ENCODE results near the gene DSC1. TPM values are rescaled to one million over a fixed set of nuclear protein-coding genes. Genes with fewer than 3 reads are reported as not detected.

Gene DSC1
- total RNA-seq, 1 experiment from 2014 or later = not detected

DNA sequence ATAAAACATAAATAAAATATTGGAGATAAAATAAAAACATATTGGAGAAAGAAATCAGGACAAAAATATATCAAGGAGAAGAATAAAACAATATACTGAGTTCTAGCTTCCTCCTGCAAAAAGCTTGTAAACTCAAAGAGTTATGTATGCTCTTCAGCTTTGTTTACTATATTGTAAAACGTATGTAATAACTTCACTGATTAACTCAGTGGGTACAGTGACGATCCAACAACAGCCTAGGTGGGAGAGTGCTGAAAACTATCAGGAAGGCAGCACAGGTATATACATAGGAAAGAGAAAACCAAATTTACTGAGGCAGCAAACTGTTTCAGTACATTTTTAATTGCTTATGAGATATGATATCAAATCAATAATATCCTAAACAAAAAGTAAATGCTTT, 68.8 kb downstream of the DSC1 start:
- TF ChIP-seq, protein P1, sequence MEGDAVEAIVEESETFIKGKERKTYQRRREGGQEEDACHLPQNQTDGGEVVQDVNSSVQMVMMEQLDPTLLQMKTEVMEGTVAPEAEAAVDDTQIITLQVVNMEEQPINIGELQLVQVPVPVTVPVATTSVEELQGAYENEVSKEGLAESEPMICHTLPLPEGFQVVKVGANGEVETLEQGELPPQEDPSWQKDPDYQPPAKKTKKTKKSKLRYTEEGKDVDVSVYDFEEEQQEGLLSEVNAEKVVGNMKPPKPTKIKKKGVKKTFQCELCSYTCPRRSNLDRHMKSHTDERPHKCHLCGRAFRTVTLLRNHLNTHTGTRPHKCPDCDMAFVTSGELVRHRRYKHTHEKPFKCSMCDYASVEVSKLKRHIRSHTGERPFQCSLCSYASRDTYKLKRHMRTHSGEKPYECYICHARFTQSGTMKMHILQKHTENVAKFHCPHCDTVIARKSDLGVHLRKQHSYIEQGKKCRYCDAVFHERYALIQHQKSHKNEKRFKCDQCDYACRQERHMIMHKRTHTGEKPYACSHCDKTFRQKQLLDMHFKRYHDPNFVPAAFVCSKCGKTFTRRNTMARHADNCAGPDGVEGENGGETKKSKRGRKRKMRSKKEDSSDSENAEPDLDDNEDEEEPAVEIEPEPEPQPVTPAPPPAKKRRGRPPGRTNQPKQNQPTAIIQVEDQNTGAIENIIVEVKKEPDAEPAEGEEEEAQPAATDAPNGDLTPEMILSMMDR (IDR thresholded peaks at IDR 0.05) = no peak
- TF ChIP-seq SIN3A (IDR thresholded peaks at IDR 0.05; ENCODE audit: borderline replicate concordance, insufficient read depth, low read depth, low read length) = no peak
- TF ChIP-seq POLR2AphosphoS5 (IDR thresholded peaks at IDR 0.05; ENCODE audit: low read depth, low read length) = no peak
- no peak for TF ChIP-seq REST (IDR thresholded peaks at IDR 0.05; ENCODE audit: insufficient read depth in 1 of 2, low read depth in 2 of 2, low read length in 1 of 2)
- no peak for TF ChIP-seq TCF7L2 (IDR thresholded peaks at IDR 0.05; ENCODE audit: low read depth, low read length)
- Histone ChIP-seq H3K36me3 (ENCODE audit: control insufficient read depth, insufficient read depth, low read length) (no peaks in the 10 kb centered on the region), H3K4me1 (ENCODE audit: control insufficient read depth, insufficient read depth, low read length) (no peaks in the 10 kb centered on the region), H3K4me3 (ENCODE audit: low read depth in 2 of 2, low read length in 2 of 2) (no peak overlapping the region), H3K27ac (ENCODE audit: low read length) (no peak overlapping the region), H3K9me3 (ENCODE audit: control insufficient read depth, insufficient read depth, low read depth, low read length) (no peaks in the 10 kb centered on the region), H3K27me3 (ENCODE audit: control insufficient read depth, insufficient read depth, low read length) (no peaks in the 10 kb centered on the region)
- ATAC-seq (no peak), DNase-seq (ENCODE audit: low read depth, low spot score) (no peak)
- in situ Hi-C loops (cut with HindIII; ENCODE audit: low pct_unique_long_range_greater_than_20kb, low sequenced_read_pairs) = no loop called here
- POLR2A ChIA-PET = no interaction called here
- BruUV-seq (replicated peaks) = no TSS peak
- intact Hi-C loops (cut with micrococcal nuclease; ENCODE audit: unreplicated experiment) = no loop called here
- CTCF ChIA-PET = no interaction called here

- TF ChIP-seq TCF7L2 (IDR thresholded peaks at IDR 0.05; ENCODE audit: low read depth, low read length) (no peak), REST (IDR thresholded peaks at IDR 0.05; ENCODE audit: insufficient read depth in 1 of 2, low read depth in 2 of 2, low read length in 1 of 2) (no peak), POLR2AphosphoS5 (IDR thresholded peaks at IDR 0.05; ENCODE audit: low read depth, low read length) (no peak), SIN3A (IDR thresholded peaks at IDR 0.05; ENCODE audit: borderline replicate concordance, insufficient read depth, low read depth, low read length) (no peak)
- TF ChIP-seq, protein P1 (IDR thresholded peaks at IDR 0.05) = no peak
- POLR2A ChIA-PET = no interaction called here
Observed at GRCh38 chr18:31093294-31093693, 69.4 kb downstream of the DSC1 start.

More at GRCh38 chr18:31093294-31093693, 69.4 kb downstream of the DSC1 start:
- CTCF ChIA-PET = no interaction called here
- BruUV-seq (replicated peaks) = no TSS peak
- H3K36me3 ChIP-seq (ENCODE audit: control insufficient read depth, insufficient read depth, low read length) = no peaks in the 10 kb centered on the region
- H3K4me1 ChIP-seq (ENCODE audit: control insufficient read depth, insufficient read depth, low read length) = no peaks in the 10 kb centered on the region
- H3K27ac ChIP-seq (ENCODE audit: low read length) = no peak overlapping the region
- no peak for ATAC-seq
- in situ Hi-C loops (cut with HindIII; ENCODE audit: low pct_unique_long_range_greater_than_20kb, low sequenced_read_pairs) (no loop called here), intact Hi-C loops (cut with micrococcal nuclease; ENCODE audit: unreplicated experiment) (no loop called here)
- no peaks in the 10 kb centered on the region for H3K27me3 ChIP-seq (ENCODE audit: control insufficient read depth, insufficient read depth, low read length)
- H3K4me3 ChIP-seq (ENCODE audit: low read depth in 2 of 2, low read length in 2 of 2) = no peak overlapping the region
- no peaks in the 10 kb centered on the region for H3K9me3 ChIP-seq (ENCODE audit: control insufficient read depth, insufficient read depth, low read depth, low read length)
- no peak for DNase-seq (ENCODE audit: low read depth, low spot score)

Data from Panc1 (cell line).